ENCODE results near the gene DPYSL3. TPM values are rescaled to one million over a fixed set of nuclear protein-coding genes. Genes with fewer than 3 reads are reported as not detected.

Gene DPYSL3
- total and polyA plus RNA-seq, 5 donors from 2014 or later = 1.1 TPM; not detected in 4

DNA sequence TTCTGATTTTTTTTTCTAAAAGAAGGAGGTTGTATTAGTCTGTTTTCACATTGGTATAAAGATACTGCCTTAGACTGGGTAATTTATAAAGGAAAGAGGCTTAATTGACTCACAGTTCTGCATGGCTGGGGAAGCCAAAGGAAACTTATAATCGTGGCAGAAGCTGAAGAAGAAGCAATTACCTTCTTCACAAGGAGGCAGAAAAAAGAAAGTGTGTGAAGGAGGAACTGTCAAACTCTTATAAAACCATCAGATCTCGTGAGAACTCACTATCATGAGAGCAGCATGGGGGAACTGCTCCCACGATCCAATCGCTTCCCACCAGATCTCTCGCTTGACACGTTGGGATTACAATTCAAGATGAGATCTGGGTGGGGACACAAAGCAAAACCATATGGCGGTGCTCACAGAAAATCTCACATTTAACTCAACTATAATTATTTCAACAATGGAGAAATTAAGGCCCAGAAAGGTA lies 27.1 kb downstream of the DPYSL3 start:
- no peak overlapping the region for H3K4me3 Mint-ChIP-seq
- no peak overlapping the region for H3K27ac Mint-ChIP-seq
- no peaks in the 10 kb centered on the region for H3K4me1 Mint-ChIP-seq

DNA sequence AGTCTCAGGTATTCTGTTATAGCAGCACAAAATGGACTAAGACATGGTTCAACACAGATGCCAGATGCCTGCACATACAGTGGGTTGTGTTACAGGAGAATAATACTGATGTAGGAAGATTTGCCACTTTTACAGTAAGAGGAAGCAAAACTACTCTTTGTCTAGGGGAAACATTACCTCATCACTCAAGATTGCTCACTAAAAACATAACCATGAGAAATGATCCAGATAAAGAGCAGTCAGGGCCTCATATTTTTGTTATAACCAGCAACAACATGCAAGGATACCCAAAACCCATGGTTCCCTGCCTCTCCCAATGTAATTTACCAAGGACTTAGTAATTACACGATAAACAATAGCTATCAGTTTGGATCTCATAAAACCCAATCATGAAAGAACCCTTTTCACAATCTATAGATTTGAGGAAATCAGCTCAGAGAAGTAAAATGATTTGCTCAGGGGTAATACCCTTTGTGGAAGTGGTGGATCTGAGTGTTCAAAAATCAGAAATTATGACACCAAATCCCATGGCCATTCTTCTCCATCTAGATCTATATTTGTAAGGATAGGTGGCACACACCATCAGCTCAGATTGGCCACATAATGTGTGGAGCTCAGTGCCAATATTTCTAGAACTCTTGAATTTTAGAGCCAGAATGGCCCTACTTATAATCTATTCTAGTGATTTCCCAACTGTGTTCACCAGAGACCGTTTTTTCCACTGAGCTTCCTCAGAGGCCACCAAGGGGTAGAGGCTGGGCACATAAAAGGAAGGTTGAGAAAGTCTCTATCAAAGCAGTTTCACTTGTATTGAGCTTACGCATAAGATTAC lies 27.8 kb downstream of the DPYSL3 start:
- Mint-ChIP-seq H3K4me3 (no peak overlapping the region), H3K27me3 (peaks cover 4% of the 10 kb centered on the region), H3K27ac (no peak overlapping the region), H3K9me3 (peaks cover 0 to 6% (median 2%) of the 10 kb centered on the region in 7 donors), H3K36me3 (no peaks in the 10 kb centered on the region), H3K4me1 (no peaks in the 10 kb centered on the region)
- Histone ChIP-seq H3K27me3 (ENCODE audit: control insufficient read depth, insufficient read depth, low read length) (no peaks in the 10 kb centered on the region), H3K9me3 (ENCODE audit: control insufficient read depth in 2 of 2, low read length in 2 of 2) (no peaks in the 10 kb centered on the region), H3K4me1 (ENCODE audit: control insufficient read depth, insufficient read depth, low read length, poor library complexity, severe bottlenecking) (no peaks in the 10 kb centered on the region), H3K27ac (ENCODE audit: insufficient read depth, low read length, poor library complexity, severe bottlenecking) (no peak overlapping the region), H3K4me3 (ENCODE audit: low read depth, low read length) (no peak overlapping the region), H3K36me3 (ENCODE audit: control insufficient read depth, insufficient read depth, low read length) (no peaks in the 10 kb centered on the region)
- ATAC-seq (ENCODE audit: low read depth in 2 of 2) (no peak), DNase-seq (no peak)

More for the DNA sequence above, 27.1 kb downstream of the DPYSL3 start:
- Histone ChIP-seq H3K4me3 (ENCODE audit: low read depth, low read length) (no peak overlapping the region), H3K36me3 (ENCODE audit: control insufficient read depth, insufficient read depth, low read length) (no peaks in the 10 kb centered on the region), H3K9me3 (ENCODE audit: control insufficient read depth in 2 of 2, low read length in 2 of 2) (no peaks in the 10 kb centered on the region), H3K27ac (ENCODE audit: insufficient read depth, low read length, poor library complexity, severe bottlenecking) (no peak overlapping the region), H3K27me3 (ENCODE audit: control insufficient read depth, insufficient read depth, low read length) (no peaks in the 10 kb centered on the region), H3K4me1 (ENCODE audit: control insufficient read depth, insufficient read depth, low read length, poor library complexity, severe bottlenecking) (no peaks in the 10 kb centered on the region)
- ATAC-seq (ENCODE audit: low read depth in 2 of 2) = no peak
- DNase-seq = no peak
- peaks cover 0 to 6% (median 3%) of the 10 kb centered on the region in 7 donors for H3K9me3 Mint-ChIP-seq
- H3K27me3 Mint-ChIP-seq = peaks cover 4% of the 10 kb centered on the region
- no peaks in the 10 kb centered on the region for H3K36me3 Mint-ChIP-seq

DNA sequence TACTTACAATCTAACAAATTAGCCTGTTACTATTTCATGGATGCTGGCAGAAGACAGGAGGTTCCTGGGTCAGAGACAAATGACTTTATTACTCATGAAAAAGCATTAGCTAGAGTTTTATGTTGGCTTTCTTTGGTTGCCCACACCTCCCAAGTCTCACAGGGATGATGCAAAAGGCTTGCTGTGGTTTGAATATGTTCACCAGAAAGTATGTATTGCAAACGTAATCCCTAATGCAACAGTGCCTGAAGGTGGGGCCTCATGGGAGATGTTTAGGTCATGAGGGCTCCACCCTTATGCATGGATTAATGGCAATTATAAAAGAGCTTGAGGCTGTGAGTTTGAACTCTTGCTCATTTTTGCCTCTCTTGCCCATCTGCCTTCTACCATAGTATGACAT lies 28.5 kb downstream of the DPYSL3 start:
- H3K27me3 ChIP-seq (ENCODE audit: control insufficient read depth, insufficient read depth, low read length) = no peaks in the 10 kb centered on the region
- H3K9me3 ChIP-seq (ENCODE audit: control insufficient read depth in 2 of 2, low read length in 2 of 2) = no peaks in the 10 kb centered on the region
- H3K4me1 ChIP-seq (ENCODE audit: control insufficient read depth, insufficient read depth, low read length, poor library complexity, severe bottlenecking) = no peaks in the 10 kb centered on the region
- no peaks in the 10 kb centered on the region for H3K36me3 Mint-ChIP-seq
- H3K9me3 Mint-ChIP-seq = peaks cover 0 to 6% (median 0%) of the 10 kb centered on the region in 7 donors
- no peaks in the 10 kb centered on the region for H3K36me3 ChIP-seq (ENCODE audit: control insufficient read depth, insufficient read depth, low read length)
- H3K27ac ChIP-seq (ENCODE audit: insufficient read depth, low read length, poor library complexity, severe bottlenecking) = no peak overlapping the region
- DNase-seq (no peak), ATAC-seq (ENCODE audit: low read depth in 2 of 2) (no peak)
- no peak overlapping the region for H3K4me3 ChIP-seq (ENCODE audit: low read depth, low read length)
- no peaks in the 10 kb centered on the region for H3K4me1 Mint-ChIP-seq
- peaks cover 7% of the 10 kb centered on the region for H3K27me3 Mint-ChIP-seq
- H3K27ac Mint-ChIP-seq = no peak overlapping the region
- H3K4me3 Mint-ChIP-seq = no peak overlapping the region

DNA sequence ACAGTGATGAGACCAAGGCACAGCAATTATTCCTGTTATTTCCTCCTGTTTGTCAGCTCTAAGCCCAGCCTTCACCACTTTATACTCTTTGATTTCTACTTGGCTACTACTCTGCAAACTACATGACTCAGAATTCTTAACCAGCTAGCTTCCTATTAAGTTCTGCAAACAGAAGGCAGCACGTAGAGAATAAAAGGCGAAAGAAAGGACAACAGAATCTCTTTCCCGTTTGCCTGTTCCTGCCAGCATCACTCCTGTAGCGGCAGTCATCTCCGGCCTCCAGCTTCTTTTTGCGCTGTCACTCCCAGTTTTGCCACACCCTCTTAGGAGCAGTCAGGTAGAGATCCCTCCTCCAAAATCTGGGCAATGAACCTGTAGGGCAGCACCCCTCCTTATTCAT lies 29.9 kb downstream of the DPYSL3 start:
- H3K36me3 Mint-ChIP-seq = no peaks in the 10 kb centered on the region

DNA sequence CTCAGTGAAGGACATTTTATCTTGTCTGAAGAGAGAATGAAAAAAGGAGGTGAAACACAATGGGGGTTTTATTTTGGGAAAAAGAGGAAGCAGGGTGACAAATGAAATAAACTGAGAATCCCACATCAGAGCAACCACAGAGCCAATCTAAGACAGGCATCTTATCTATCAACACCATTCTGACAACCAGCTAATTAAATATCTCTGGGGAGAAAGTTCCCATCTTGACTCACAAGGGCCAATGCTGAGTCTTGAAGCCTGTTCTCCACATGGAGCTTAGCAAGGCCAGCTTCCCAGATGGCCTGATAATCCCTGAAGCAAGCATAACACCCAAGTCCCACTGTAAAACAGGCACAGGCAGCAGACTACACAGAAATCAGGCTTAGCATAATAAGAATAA lies 30.4 kb downstream of the DPYSL3 start:
- DNase-seq (no peak), ATAC-seq (ENCODE audit: low read depth in 2 of 2) (no peak)
- Histone ChIP-seq H3K27ac (ENCODE audit: insufficient read depth, low read length, poor library complexity, severe bottlenecking) (no peak overlapping the region), H3K27me3 (ENCODE audit: control insufficient read depth, insufficient read depth, low read length) (no peaks in the 10 kb centered on the region), H3K36me3 (ENCODE audit: control insufficient read depth, insufficient read depth, low read length) (no peaks in the 10 kb centered on the region), H3K9me3 (ENCODE audit: control insufficient read depth in 2 of 2, low read length in 2 of 2) (no peaks in the 10 kb centered on the region), H3K4me3 (ENCODE audit: low read depth, low read length) (no peak overlapping the region), H3K4me1 (ENCODE audit: control insufficient read depth, insufficient read depth, low read length, poor library complexity, severe bottlenecking) (no peaks in the 10 kb centered on the region)
- no peak overlapping the region for H3K4me3 Mint-ChIP-seq
- H3K9me3 Mint-ChIP-seq = peaks cover 0 to 1% (median 0%) of the 10 kb centered on the region in 7 donors
- no peaks in the 10 kb centered on the region for H3K36me3 Mint-ChIP-seq
- H3K4me1 Mint-ChIP-seq = no peaks in the 10 kb centered on the region
- H3K27me3 Mint-ChIP-seq = peaks cover 4% of the 10 kb centered on the region
- no peak overlapping the region for H3K27ac Mint-ChIP-seq

More for the DNA sequence above, 29.9 kb downstream of the DPYSL3 start:
- Histone ChIP-seq H3K9me3 (ENCODE audit: control insufficient read depth in 2 of 2, low read length in 2 of 2) (no peaks in the 10 kb centered on the region), H3K27me3 (ENCODE audit: control insufficient read depth, insufficient read depth, low read length) (no peaks in the 10 kb centered on the region), H3K4me1 (ENCODE audit: control insufficient read depth, insufficient read depth, low read length, poor library complexity, severe bottlenecking) (no peaks in the 10 kb centered on the region), H3K27ac (ENCODE audit: insufficient read depth, low read length, poor library complexity, severe bottlenecking) (no peak overlapping the region), H3K4me3 (ENCODE audit: low read depth, low read length) (no peak overlapping the region), H3K36me3 (ENCODE audit: control insufficient read depth, insufficient read depth, low read length) (no peaks in the 10 kb centered on the region)
- Mint-ChIP-seq H3K27ac (no peak overlapping the region), H3K27me3 (peaks cover 4% of the 10 kb centered on the region), H3K4me3 (no peak overlapping the region), H3K9me3 (peaks cover 0 to 1% (median 0%) of the 10 kb centered on the region in 7 donors), H3K4me1 (no peaks in the 10 kb centered on the region)
- ATAC-seq (ENCODE audit: low read depth in 2 of 2) = no peak
- DNase-seq = no peak

DNA sequence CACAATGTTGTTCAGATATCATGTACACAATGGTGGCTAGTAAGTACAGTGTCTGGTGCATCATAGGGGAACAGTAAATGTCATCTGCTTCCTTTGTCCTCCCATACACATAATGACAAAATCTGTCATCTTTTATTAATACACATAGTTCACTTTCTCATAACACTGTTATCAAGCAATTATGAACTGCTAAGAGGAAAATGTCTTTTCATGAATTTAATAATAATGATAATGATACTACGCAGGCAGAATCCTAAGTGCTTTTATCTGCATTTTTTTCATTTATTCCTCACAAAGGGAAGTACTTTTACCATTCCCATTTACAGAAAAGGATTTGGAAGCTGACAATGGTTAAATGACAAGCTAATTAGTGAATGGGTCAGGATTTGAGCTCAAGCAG lies 35.7 kb downstream of the DPYSL3 start:
- no peaks in the 10 kb centered on the region for H3K4me1 Mint-ChIP-seq
- Histone ChIP-seq H3K27ac (ENCODE audit: insufficient read depth, low read length, poor library complexity, severe bottlenecking) (no peak overlapping the region), H3K4me1 (ENCODE audit: control insufficient read depth, insufficient read depth, low read length, poor library complexity, severe bottlenecking) (no peaks in the 10 kb centered on the region), H3K27me3 (ENCODE audit: control insufficient read depth, insufficient read depth, low read length) (no peaks in the 10 kb centered on the region), H3K4me3 (ENCODE audit: low read depth, low read length) (no peak overlapping the region), H3K36me3 (ENCODE audit: control insufficient read depth, insufficient read depth, low read length) (no peaks in the 10 kb centered on the region), H3K9me3 (ENCODE audit: control insufficient read depth in 2 of 2, low read length in 2 of 2) (no peaks in the 10 kb centered on the region)
- peaks cover 0 to 3% (median 0%) of the 10 kb centered on the region in 7 donors for H3K9me3 Mint-ChIP-seq
- H3K27ac Mint-ChIP-seq = no peak overlapping the region
- DNase-seq (no peak), ATAC-seq (ENCODE audit: low read depth in 2 of 2) (no peak)
- no peaks in the 10 kb centered on the region for H3K36me3 Mint-ChIP-seq
- H3K27me3 Mint-ChIP-seq = peaks cover 4% of the 10 kb centered on the region
- H3K4me3 Mint-ChIP-seq = no peak overlapping the region

DNA sequence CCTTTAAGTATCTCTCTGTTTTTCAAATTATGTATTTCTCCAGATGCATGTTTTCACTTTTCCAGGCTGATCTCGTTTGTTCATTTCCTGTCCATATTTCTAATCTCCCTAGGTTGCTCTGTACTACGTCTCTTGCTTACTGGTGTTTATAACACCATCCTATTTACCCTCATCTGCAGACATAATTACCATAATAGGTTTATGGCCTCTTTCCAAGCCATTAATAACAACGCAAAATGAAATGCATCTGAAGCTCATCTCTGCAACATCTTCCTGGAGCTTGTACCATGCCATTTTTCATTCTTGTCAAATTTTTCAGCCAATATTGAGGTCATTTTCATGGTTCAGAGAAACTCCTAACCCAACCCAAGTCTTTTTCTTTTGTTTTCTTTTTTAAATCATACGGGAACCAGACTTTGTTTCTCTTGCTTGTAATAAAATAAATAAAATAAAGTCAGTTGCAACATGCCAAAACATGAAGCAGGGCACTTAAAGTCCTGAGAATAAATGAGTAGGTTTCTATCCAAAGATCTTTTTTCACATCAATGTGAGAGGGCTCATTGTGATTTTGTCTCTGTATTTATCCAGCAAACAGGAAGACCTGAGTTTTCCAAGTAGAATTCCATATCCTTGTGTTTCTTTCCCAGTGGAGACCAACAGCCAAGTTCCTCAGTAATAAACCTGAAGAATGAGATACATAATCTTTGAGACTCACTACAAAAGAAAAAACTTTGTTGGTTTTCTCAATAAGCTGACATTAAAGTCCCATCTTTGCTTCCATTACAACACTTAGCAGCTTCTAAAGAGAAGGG lies 37.0 kb downstream of the DPYSL3 start:
- Mint-ChIP-seq H3K4me1 (no peaks in the 10 kb centered on the region), H3K27me3 (peaks cover 4% of the 10 kb centered on the region), H3K27ac (no peak overlapping the region), H3K4me3 (no peak overlapping the region), H3K36me3 (no peaks in the 10 kb centered on the region), H3K9me3 (peaks cover 0 to 3% (median 0%) of the 10 kb centered on the region in 7 donors)
- ATAC-seq (ENCODE audit: low read depth in 2 of 2) (no peak), DNase-seq (no peak)
- no peaks in the 10 kb centered on the region for H3K4me1 ChIP-seq (ENCODE audit: control insufficient read depth, insufficient read depth, low read length, poor library complexity, severe bottlenecking)
- no peaks in the 10 kb centered on the region for H3K9me3 ChIP-seq (ENCODE audit: control insufficient read depth in 2 of 2, low read length in 2 of 2)
- no peak overlapping the region for H3K4me3 ChIP-seq (ENCODE audit: low read depth, low read length)
- no peak overlapping the region for H3K27ac ChIP-seq (ENCODE audit: insufficient read depth, low read length, poor library complexity, severe bottlenecking)
- no peaks in the 10 kb centered on the region for H3K36me3 ChIP-seq (ENCODE audit: control insufficient read depth, insufficient read depth, low read length)
- H3K27me3 ChIP-seq (ENCODE audit: control insufficient read depth, insufficient read depth, low read length) = no peaks in the 10 kb centered on the region

Data from CD4-positive, CD25-positive, alpha-beta regulatory T cell (primary cell).